Measurements from ENCODE around the gene UBTF.

DNA sequence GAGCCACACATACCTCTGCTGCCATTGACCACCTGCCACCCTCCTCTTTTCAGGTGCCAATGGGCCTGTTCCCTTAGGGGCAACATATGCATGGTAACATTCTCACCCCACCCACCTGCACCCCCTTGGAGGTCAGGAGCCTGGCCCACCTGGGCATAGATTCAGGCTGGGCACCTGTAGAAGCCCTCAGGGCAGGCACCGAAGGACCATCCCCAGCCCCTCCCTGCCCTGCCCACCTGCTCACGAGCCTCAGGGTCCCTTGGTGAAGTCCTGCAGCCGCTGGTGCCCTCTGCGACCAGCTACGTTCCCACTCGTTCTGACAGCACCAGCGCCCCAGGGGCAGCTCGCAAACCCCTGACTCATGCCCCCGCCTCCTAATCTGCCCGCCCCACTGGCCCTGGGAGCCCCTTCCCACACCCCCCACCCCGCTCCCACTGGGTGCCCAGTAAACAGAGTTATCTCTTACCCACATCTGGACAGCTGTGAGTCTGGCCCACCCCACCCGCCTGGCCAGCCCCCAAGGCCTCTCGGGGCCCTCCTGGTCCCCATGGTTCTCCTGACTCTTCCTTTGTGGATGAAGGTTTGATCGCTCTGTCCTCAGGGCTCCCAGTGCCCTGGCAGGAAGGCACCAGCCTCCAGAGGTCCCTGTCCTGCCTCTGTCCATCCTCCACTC is 48.5 kb upstream of the UBTF start, which contains the start of gene SLC4A1:
- TF ChIP-seq, protein P1, sequence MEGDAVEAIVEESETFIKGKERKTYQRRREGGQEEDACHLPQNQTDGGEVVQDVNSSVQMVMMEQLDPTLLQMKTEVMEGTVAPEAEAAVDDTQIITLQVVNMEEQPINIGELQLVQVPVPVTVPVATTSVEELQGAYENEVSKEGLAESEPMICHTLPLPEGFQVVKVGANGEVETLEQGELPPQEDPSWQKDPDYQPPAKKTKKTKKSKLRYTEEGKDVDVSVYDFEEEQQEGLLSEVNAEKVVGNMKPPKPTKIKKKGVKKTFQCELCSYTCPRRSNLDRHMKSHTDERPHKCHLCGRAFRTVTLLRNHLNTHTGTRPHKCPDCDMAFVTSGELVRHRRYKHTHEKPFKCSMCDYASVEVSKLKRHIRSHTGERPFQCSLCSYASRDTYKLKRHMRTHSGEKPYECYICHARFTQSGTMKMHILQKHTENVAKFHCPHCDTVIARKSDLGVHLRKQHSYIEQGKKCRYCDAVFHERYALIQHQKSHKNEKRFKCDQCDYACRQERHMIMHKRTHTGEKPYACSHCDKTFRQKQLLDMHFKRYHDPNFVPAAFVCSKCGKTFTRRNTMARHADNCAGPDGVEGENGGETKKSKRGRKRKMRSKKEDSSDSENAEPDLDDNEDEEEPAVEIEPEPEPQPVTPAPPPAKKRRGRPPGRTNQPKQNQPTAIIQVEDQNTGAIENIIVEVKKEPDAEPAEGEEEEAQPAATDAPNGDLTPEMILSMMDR (optimal IDR thresholded peaks at IDR 0.05 in 1 of 3, IDR thresholded peaks at IDR 0.05 in 1 of 3, conservative IDR thresholded peaks at IDR 0.05 in 1 of 3; ENCODE audit: extremely low read depth in 1 of 3, insufficient read depth in 2 of 3, low read length in 3 of 3): no peak
- no peak for TF ChIP-seq EZH2 (IDR thresholded peaks at IDR 0.05; ENCODE audit: low read length)
